ENCODE data around the gene DIPK1C.

DNA sequence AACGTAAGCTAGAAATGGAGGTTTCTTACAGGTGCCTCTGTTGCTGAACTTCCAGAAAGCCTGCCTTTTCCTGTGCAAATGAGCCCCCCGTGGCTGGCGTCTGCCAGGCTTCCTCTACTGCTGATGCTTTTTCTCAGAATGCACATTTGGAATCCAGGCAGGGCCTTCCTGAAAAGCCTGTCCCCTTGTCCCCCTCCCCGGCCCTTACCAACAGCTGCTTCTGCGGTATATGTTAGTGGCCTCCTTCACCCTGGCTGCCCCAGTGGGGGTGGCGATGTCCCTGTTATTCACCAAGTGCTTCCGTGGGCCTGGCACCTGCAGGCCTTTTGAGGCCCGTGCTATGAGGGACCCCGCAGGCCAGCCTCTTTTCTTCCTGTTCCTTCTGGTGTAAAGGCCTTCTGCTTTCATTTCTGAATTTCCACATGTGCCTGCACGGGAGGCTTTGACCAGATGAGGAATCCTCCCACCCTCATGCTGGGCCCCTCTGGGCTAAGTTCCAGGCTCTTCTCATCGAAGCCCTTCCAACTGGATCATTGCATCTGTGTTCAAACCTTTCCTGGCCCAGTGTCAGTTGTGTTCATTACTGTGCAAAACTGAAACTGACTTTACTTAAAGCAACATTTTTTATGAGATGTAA lies 49.5 kb upstream of the DIPK1C start:
- TF ChIP-seq, protein P1, sequence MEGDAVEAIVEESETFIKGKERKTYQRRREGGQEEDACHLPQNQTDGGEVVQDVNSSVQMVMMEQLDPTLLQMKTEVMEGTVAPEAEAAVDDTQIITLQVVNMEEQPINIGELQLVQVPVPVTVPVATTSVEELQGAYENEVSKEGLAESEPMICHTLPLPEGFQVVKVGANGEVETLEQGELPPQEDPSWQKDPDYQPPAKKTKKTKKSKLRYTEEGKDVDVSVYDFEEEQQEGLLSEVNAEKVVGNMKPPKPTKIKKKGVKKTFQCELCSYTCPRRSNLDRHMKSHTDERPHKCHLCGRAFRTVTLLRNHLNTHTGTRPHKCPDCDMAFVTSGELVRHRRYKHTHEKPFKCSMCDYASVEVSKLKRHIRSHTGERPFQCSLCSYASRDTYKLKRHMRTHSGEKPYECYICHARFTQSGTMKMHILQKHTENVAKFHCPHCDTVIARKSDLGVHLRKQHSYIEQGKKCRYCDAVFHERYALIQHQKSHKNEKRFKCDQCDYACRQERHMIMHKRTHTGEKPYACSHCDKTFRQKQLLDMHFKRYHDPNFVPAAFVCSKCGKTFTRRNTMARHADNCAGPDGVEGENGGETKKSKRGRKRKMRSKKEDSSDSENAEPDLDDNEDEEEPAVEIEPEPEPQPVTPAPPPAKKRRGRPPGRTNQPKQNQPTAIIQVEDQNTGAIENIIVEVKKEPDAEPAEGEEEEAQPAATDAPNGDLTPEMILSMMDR (optimal IDR thresholded peaks at IDR 0.05 in 1 of 3, IDR thresholded peaks at IDR 0.05 in 1 of 3, conservative IDR thresholded peaks at IDR 0.05 in 1 of 3; ENCODE audit: extremely low read depth in 1 of 3, insufficient read depth in 2 of 3, low read length in 3 of 3): no peak
- TF ChIP-seq EZH2 (IDR thresholded peaks at IDR 0.05; ENCODE audit: low read length): no peak

Data from keratinocyte (primary cell).